KMS-11 (cell line): Measurements from ENCODE around the gene FCF1.

Experiments used
- H2AFZ ChIP-seq: fragments of 200-600 bp; sonication (generic); 2 replicates; pipeline ENCODE4 v1.6.1; 2016; ENCODE audit warnings: antibody characterized with exemption, mixed run types, low read depth
- H3K27ac ChIP-seq: fragments of 200-600 bp; sonication (generic); 2 replicates; pipeline ENCODE4 v1.6.1; 2016; ENCODE audit warnings: mild to moderate bottlenecking, mixed run types
- H3K27me3 ChIP-seq: fragments of 200-600 bp; sonication (generic); 2 replicates; pipeline ENCODE4 v1.6.1; 2017; ENCODE audit warnings: mild to moderate bottlenecking, low read depth, mixed run types, moderate library complexity; ENCODE audit not compliant: insufficient read depth
- H3K36me3 ChIP-seq: fragments of 200-600 bp; sonication (generic); 2 replicates; pipeline ENCODE4 v1.6.1; 2017; ENCODE audit warnings: mild to moderate bottlenecking, mixed run types; ENCODE audit not compliant: insufficient read depth
- H3K4me1 ChIP-seq: fragments of 200-600 bp; sonication (generic); 2 replicates; pipeline ENCODE4 v1.6.1; 2016; ENCODE audit warnings: mild to moderate bottlenecking, low read depth, mixed run types; ENCODE audit not compliant: poor library complexity, severe bottlenecking
- H3K4me2 ChIP-seq: fragments of 200-600 bp; sonication (generic); 2 replicates; pipeline ENCODE4 v1.7.0; 2016; ENCODE audit warnings: mild to moderate bottlenecking, mixed run types
- H3K4me3 ChIP-seq: fragments of 200-600 bp; sonication (generic); IDR thresholded peaks from 2 replicates; pipeline ENCODE4 v1.6.1; 2017; ENCODE audit warnings: low read depth, low read length, mixed read lengths; ENCODE audit not compliant: insufficient read depth
- H3K79me2 ChIP-seq: fragments of 200-600 bp; sonication (generic); 2 replicates; pipeline ENCODE4 v1.6.1; 2016; ENCODE audit warnings: low read depth, mixed run types; ENCODE audit not compliant: insufficient read depth
- H3K9ac ChIP-seq: fragments of 200-600 bp; sonication (generic); 2 replicates; pipeline ENCODE4 v1.6.1; 2016; ENCODE audit warnings: mild to moderate bottlenecking, mixed run types
- H4K20me1 ChIP-seq: fragments of 200-600 bp; sonication (generic); 2 replicates; pipeline ENCODE4 v1.6.1; 2016; ENCODE audit warnings: mild to moderate bottlenecking, mixed run types; ENCODE audit not compliant: insufficient read depth
- TF ChIP-seq, protein P1 (sequence below): fragments of 200-600 bp; sonication (generic); conservative IDR thresholded peaks from 2 replicates; pipeline ENCODE4 v1.6.1; 2017; ENCODE audit warnings: low read depth, mild to moderate bottlenecking, antibody characterized with exemption, low read length, moderate library complexity, mixed read lengths

Gene FCF1

DNA sequence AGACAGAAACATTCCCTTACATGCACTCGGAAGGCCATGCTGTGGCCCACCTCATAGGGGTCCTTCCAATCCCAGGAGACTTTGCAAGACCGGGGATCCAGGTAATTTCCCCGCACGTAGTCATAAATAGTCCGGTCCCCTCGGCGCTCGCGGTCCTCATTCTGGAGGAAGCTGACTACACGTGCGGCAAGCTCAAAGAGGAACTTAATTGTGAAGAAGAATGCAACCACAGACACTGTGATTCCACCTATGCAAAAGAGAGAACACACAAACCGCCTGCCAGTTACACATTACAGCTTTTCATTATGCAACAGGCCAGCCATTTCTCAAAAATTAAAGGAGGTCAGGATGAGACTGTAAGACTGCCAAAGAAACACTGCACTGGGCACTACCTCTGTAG lies 28.5 kb upstream of the FCF1 start:
- H4K20me1 ChIP-seq = no peaks in the 10 kb centered on the region
- H3K79me2 ChIP-seq = no peaks in the 10 kb centered on the region
- no peak overlapping the region for H3K9ac ChIP-seq
- H3K4me3 ChIP-seq = no peak overlapping the region
- no peaks in the 10 kb centered on the region for H3K4me1 ChIP-seq
- TF ChIP-seq, protein P1, sequence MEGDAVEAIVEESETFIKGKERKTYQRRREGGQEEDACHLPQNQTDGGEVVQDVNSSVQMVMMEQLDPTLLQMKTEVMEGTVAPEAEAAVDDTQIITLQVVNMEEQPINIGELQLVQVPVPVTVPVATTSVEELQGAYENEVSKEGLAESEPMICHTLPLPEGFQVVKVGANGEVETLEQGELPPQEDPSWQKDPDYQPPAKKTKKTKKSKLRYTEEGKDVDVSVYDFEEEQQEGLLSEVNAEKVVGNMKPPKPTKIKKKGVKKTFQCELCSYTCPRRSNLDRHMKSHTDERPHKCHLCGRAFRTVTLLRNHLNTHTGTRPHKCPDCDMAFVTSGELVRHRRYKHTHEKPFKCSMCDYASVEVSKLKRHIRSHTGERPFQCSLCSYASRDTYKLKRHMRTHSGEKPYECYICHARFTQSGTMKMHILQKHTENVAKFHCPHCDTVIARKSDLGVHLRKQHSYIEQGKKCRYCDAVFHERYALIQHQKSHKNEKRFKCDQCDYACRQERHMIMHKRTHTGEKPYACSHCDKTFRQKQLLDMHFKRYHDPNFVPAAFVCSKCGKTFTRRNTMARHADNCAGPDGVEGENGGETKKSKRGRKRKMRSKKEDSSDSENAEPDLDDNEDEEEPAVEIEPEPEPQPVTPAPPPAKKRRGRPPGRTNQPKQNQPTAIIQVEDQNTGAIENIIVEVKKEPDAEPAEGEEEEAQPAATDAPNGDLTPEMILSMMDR = no peak
- no peak overlapping the region for H2AFZ ChIP-seq
- no peak overlapping the region for H3K4me2 ChIP-seq
- H3K27ac ChIP-seq = no peak overlapping the region
- H3K36me3 ChIP-seq = no peaks in the 10 kb centered on the region
- H3K27me3 ChIP-seq = no peaks in the 10 kb centered on the region

DNA sequence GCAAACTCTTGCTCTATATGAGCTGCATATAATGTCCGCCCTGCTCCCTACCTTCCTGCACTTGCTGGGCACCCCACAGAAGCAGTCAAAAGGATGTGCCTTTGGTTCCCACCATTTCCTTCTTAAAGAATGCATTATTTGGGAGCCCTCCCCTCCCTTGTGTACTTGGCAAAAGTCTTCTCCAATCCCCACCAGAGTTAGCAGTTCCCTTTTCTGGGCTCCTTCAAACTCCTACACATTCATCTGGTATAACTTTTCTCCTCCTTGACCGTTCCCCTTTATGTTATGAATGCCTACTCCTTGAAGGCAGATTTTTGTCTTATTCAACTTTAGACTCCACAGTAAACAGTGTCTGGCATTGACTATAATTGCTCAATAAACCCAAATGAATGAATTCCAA lies 27.9 kb upstream of the FCF1 start:
- Histone ChIP-seq H2AFZ (no peak overlapping the region), H3K4me2 (no peak overlapping the region), H3K27me3 (no peaks in the 10 kb centered on the region), H3K4me3 (no peak overlapping the region), H3K36me3 (no peaks in the 10 kb centered on the region), H4K20me1 (no peaks in the 10 kb centered on the region), H3K79me2 (no peaks in the 10 kb centered on the region), H3K27ac (no peak overlapping the region), H3K4me1 (no peaks in the 10 kb centered on the region), H3K9ac (no peak overlapping the region)
- TF ChIP-seq, protein P1 = no peak

DNA sequence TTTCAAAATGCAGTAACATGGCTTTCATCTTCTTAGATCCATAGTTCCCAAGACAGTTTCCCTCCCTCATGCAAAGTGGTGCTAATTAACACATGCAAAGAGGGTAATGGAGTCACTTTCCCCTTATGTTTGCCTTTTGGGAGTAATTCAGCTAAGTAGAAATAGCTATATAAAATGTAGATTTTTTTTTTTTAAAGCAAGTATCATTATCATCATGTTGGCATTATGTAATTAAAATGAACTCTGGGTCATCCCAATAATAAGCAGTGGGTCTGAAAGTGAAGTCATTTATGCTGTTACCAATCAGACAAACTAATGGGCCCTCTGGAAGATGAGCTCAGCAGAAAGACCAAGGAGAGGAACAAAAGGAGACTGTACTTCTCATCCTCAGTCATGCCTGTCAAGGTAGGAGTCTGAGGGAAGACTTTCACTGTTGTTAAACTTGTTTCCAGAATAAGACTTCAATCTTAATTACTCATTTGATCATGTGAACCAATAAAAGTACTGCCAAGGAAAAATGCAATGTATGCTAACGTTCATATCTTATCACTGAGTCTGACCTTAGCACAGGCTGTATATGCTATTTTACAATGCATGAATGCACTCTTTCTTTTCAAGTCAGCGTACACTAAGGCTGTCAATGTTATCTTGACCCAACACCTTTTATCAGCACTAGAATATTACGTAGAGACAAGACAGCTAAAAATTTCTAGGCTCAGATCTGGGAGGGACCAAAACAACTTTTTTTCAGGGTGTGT lies 26.8 kb upstream of the FCF1 start:
- Histone ChIP-seq H3K79me2 (no peaks in the 10 kb centered on the region), H2AFZ (no peak overlapping the region), H4K20me1 (no peaks in the 10 kb centered on the region), H3K4me1 (no peaks in the 10 kb centered on the region), H3K4me2 (no peak overlapping the region), H3K36me3 (no peaks in the 10 kb centered on the region), H3K27ac (no peak overlapping the region), H3K27me3 (no peaks in the 10 kb centered on the region), H3K9ac (no peak overlapping the region), H3K4me3 (no peak overlapping the region)
- TF ChIP-seq, protein P1 = no peak

DNA sequence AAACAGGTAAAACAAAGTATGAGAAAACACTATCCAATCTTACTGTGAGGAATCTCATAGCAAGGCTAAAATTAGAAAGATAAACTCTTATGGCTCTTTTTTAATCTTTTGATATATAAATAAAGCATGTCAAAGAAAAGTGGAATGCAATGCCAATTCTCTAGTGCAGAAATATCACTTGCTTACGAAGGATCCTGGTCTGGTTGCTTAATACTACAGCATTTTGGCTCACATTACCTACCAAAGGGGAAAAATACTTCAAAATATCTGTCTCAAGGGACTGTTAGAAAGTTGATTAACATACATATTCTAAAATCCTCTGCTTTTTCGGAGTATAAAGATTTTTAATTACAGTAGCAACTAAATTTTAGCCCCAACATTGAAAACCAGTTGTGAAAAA lies 21.5 kb upstream of the FCF1 start:
- H3K27me3 ChIP-seq = no peaks in the 10 kb centered on the region
- no peak overlapping the region for H2AFZ ChIP-seq
- H4K20me1 ChIP-seq = no peaks in the 10 kb centered on the region
- H3K4me3 ChIP-seq = no peak overlapping the region
- H3K9ac ChIP-seq = no peak overlapping the region
- H3K27ac ChIP-seq = no peak overlapping the region
- H3K36me3 ChIP-seq = no peaks in the 10 kb centered on the region
- no peaks in the 10 kb centered on the region for H3K79me2 ChIP-seq
- TF ChIP-seq, protein P1 = no peak
- H3K4me2 ChIP-seq = no peak overlapping the region
- H3K4me1 ChIP-seq = no peaks in the 10 kb centered on the region
